Adrenal gland (tissue), 5 donors: ENCODE data around the gene TSHR.

ENCODE experiments used
- POLR2A ChIP-seq, 2 donors: fragments of 450-650 bp; IDR thresholded peaks; one replicate each; pipeline ENCODE4 v1.6.1; 2017; ENCODE audit warnings: antibody characterized with exemption in 2 of 2, mild to moderate bottlenecking in 2 of 2, moderate library complexity in 1 of 2
- TF ChIP-seq, protein P1 (sequence below), 6 experiments: fragments of 450-650 bp in 4 of 6; fragments of 200-600 bp in 2 of 6; sonication (generic) in 1 of 6; IDR thresholded peaks; 1 replicate in 5 of 6; 2 replicates in 1 of 6; pipeline versions ENCODE4 v1.5.1 to v1.8.0; 2016 to 2021; ENCODE audit warnings: antibody characterized with exemption in 6 of 6, mild to moderate bottlenecking in 2 of 6, moderate library complexity in 1 of 6
- donor health status: DM: no; HTN: no; CAD: no.

DNA sequence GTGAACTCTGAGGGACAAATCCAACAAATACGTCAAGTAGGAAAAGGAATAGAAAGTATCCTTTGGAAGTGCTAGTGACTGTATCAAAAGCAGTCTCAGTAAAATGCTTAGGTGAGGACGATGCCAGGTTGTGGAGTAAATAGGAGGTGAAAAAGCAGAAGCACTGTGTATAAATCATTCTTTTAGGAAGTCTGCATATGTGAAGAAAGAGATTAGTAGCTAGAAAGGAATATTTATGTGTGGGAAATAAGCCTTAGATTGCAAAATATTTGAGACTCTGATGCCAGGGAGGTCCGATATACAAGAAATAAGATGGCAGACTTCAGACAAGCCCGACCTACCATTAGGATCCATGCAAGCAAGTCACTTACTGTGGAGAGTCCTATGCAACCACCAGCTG lies 21.7 kb upstream of the TSHR start:
- TF ChIP-seq, protein P1, sequence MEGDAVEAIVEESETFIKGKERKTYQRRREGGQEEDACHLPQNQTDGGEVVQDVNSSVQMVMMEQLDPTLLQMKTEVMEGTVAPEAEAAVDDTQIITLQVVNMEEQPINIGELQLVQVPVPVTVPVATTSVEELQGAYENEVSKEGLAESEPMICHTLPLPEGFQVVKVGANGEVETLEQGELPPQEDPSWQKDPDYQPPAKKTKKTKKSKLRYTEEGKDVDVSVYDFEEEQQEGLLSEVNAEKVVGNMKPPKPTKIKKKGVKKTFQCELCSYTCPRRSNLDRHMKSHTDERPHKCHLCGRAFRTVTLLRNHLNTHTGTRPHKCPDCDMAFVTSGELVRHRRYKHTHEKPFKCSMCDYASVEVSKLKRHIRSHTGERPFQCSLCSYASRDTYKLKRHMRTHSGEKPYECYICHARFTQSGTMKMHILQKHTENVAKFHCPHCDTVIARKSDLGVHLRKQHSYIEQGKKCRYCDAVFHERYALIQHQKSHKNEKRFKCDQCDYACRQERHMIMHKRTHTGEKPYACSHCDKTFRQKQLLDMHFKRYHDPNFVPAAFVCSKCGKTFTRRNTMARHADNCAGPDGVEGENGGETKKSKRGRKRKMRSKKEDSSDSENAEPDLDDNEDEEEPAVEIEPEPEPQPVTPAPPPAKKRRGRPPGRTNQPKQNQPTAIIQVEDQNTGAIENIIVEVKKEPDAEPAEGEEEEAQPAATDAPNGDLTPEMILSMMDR (IDR thresholded peaks at IDR 0.05) = no peak
- no peak for TF ChIP-seq POLR2A (IDR thresholded peaks at IDR 0.05)
